ENCODE data around the gene TOMM20.

The TOMM20 gene

GRCh38 chr1:235102993-235103411 lies 25.6 kb downstream of the TOMM20 start:
- no peak for DNase-seq (ENCODE audit: low spot score)
- Histone ChIP-seq H3K14ac (ENCODE audit: low read length) (no peak overlapping the region), H3K4me1 (ENCODE audit: control insufficient read depth in 2 of 2, insufficient read depth in 1 of 2, low read depth in 1 of 2, low read length in 2 of 2) (peaks cover 6% of the 10 kb centered on the region in 2 donors), H2BK5ac (ENCODE audit: low read length) (no peak overlapping the region), H2BK120ac (ENCODE audit: low read depth, low read length) (no peak overlapping the region), H3K4me2 (ENCODE audit: insufficient read depth, low read length, poor library complexity, severe bottlenecking) (no peak overlapping the region), H3K9ac (ENCODE audit: low read depth, low read length, poor library complexity) (no peak overlapping the region), H3K23ac (ENCODE audit: low read depth, low read length, poor library complexity) (no peak overlapping the region), H3K9me3 (replicated peaks in 1 of 2; ENCODE audit: control insufficient read depth in 2 of 2, insufficient read depth in 1 of 2, low read depth in 1 of 2, low read length in 2 of 2) (no peaks in the 10 kb centered on the region), H2AK5ac (ENCODE audit: low read depth, low read length) (no peak overlapping the region), H3K27ac (replicated peaks; ENCODE audit: low read length) (no peak overlapping the region), H2AFZ (ENCODE audit: low read length) (no peak overlapping the region), H3K4ac (ENCODE audit: low read length) (no peak overlapping the region), H3K4me3 (ENCODE audit: low read length in 2 of 2) (no peak overlapping the region), H3K18ac (ENCODE audit: low read length) (no peak overlapping the region), H3K27me3 (ENCODE audit: control insufficient read depth in 3 of 3, insufficient read depth in 3 of 3, low read depth in 1 of 3, low read length in 3 of 3) (no peaks in the 10 kb centered on the region), H3K79me1 (ENCODE audit: low read depth, low read length) (no peaks in the 10 kb centered on the region), H2BK12ac (ENCODE audit: low read length) (no peak overlapping the region), H3K36me3 (replicated peaks in 1 of 2; ENCODE audit: control insufficient read depth in 2 of 2, insufficient read depth in 2 of 2, low read length in 2 of 2) (peaks cover 0 to 13% of the 10 kb centered on the region in 2 donors), H4K91ac (ENCODE audit: low read depth, low read length, poor library complexity) (no peak overlapping the region), H4K8ac (ENCODE audit: low read depth, low read length) (no peak overlapping the region), H2BK15ac (ENCODE audit: low read length) (no peak overlapping the region)
- WGBS, 2 donors (ENCODE audit: extremely low coverage in 2 of 2, insufficient read length in 2 of 2, insufficient replicate concordance in 1 of 2), result no CpG with 5 or more reads among the region's 4 CpGs

- no peak overlapping the region for H3K9ac ChIP-seq (ENCODE audit: low read depth, low read length, poor library complexity)
- no peak for DNase-seq (ENCODE audit: low spot score)
- no peak overlapping the region for H3K4me2 ChIP-seq (ENCODE audit: insufficient read depth, low read length, poor library complexity, severe bottlenecking)
- H4K91ac ChIP-seq (ENCODE audit: low read depth, low read length, poor library complexity), result no peak overlapping the region
- H3K27ac ChIP-seq (replicated peaks; ENCODE audit: low read length), result no peak overlapping the region
- no peak overlapping the region for H2AK5ac ChIP-seq (ENCODE audit: low read depth, low read length)
- H3K27me3 ChIP-seq (ENCODE audit: control insufficient read depth in 3 of 3, insufficient read depth in 3 of 3, low read depth in 1 of 3, low read length in 3 of 3), result no peaks in the 10 kb centered on the region
- no peak overlapping the region for H3K18ac ChIP-seq (ENCODE audit: low read length)
- H4K8ac ChIP-seq (ENCODE audit: low read depth, low read length), result no peak overlapping the region
- H3K36me3 ChIP-seq (replicated peaks in 1 of 2; ENCODE audit: control insufficient read depth in 2 of 2, insufficient read depth in 2 of 2, low read length in 2 of 2), result peaks cover 0 to 5% of the 10 kb centered on the region in 2 donors
- no peak overlapping the region for H2BK12ac ChIP-seq (ENCODE audit: low read length)
- no peaks in the 10 kb centered on the region for H3K9me3 ChIP-seq (replicated peaks in 1 of 2; ENCODE audit: control insufficient read depth in 2 of 2, insufficient read depth in 1 of 2, low read depth in 1 of 2, low read length in 2 of 2)
- peaks cover 6% of the 10 kb centered on the region in 2 donors for H3K4me1 ChIP-seq (ENCODE audit: control insufficient read depth in 2 of 2, insufficient read depth in 1 of 2, low read depth in 1 of 2, low read length in 2 of 2)
- H3K14ac ChIP-seq (ENCODE audit: low read length), result no peak overlapping the region
- WGBS, 2 donors (ENCODE audit: extremely low coverage in 2 of 2, insufficient read length in 2 of 2, insufficient replicate concordance in 1 of 2), result no CpG with 5 or more reads among the region's 3 CpGs
- no peak overlapping the region for H3K4ac ChIP-seq (ENCODE audit: low read length)
- no peak overlapping the region for H3K23ac ChIP-seq (ENCODE audit: low read depth, low read length, poor library complexity)
- no peak overlapping the region for H2BK5ac ChIP-seq (ENCODE audit: low read length)
- no peak overlapping the region for H2BK120ac ChIP-seq (ENCODE audit: low read depth, low read length)
- H3K4me3 ChIP-seq (ENCODE audit: low read length in 2 of 2), result no peak overlapping the region
- no peak overlapping the region for H2BK15ac ChIP-seq (ENCODE audit: low read length)
- no peak overlapping the region for H2AFZ ChIP-seq (ENCODE audit: low read length)
- H3K79me1 ChIP-seq (ENCODE audit: low read depth, low read length), result no peaks in the 10 kb centered on the region
Observed at GRCh38 chr1:235102259-235102582, 26.4 kb downstream of the TOMM20 start.

- Histone ChIP-seq H3K4me3 (ENCODE audit: low read length in 2 of 2) (no peak overlapping the region), H2AK5ac (ENCODE audit: low read depth, low read length) (no peak overlapping the region), H2BK120ac (ENCODE audit: low read depth, low read length) (no peak overlapping the region), H3K36me3 (replicated peaks in 1 of 2; ENCODE audit: control insufficient read depth in 2 of 2, insufficient read depth in 2 of 2, low read length in 2 of 2) (peaks cover 0 to under 1% of the 10 kb centered on the region in 2 donors), H3K79me1 (ENCODE audit: low read depth, low read length) (no peaks in the 10 kb centered on the region), H3K4ac (ENCODE audit: low read length) (no peak overlapping the region), H3K4me2 (ENCODE audit: insufficient read depth, low read length, poor library complexity, severe bottlenecking) (no peak overlapping the region), H3K14ac (ENCODE audit: low read length) (no peak overlapping the region), H3K23ac (ENCODE audit: low read depth, low read length, poor library complexity) (no peak overlapping the region), H2BK5ac (ENCODE audit: low read length) (no peak overlapping the region), H4K8ac (ENCODE audit: low read depth, low read length) (no peak overlapping the region), H3K9me3 (replicated peaks in 1 of 2; ENCODE audit: control insufficient read depth in 2 of 2, insufficient read depth in 1 of 2, low read depth in 1 of 2, low read length in 2 of 2) (no peaks in the 10 kb centered on the region), H2BK15ac (ENCODE audit: low read length) (no peak overlapping the region), H3K4me1 (ENCODE audit: control insufficient read depth in 2 of 2, insufficient read depth in 1 of 2, low read depth in 1 of 2, low read length in 2 of 2) (peaks cover 6% of the 10 kb centered on the region in 2 donors), H2AFZ (ENCODE audit: low read length) (no peak overlapping the region), H3K9ac (ENCODE audit: low read depth, low read length, poor library complexity) (no peak overlapping the region), H3K18ac (ENCODE audit: low read length) (no peak overlapping the region), H3K27me3 (ENCODE audit: control insufficient read depth in 3 of 3, insufficient read depth in 3 of 3, low read depth in 1 of 3, low read length in 3 of 3) (no peaks in the 10 kb centered on the region), H4K91ac (ENCODE audit: low read depth, low read length, poor library complexity) (no peak overlapping the region), H3K27ac (replicated peaks; ENCODE audit: low read length) (no peak overlapping the region), H2BK12ac (ENCODE audit: low read length) (no peak overlapping the region)
- no peak for DNase-seq (ENCODE audit: low spot score)
- WGBS, 2 donors (ENCODE audit: extremely low coverage in 2 of 2, insufficient read length in 2 of 2, insufficient replicate concordance in 1 of 2), result no CpG with 5 or more reads among the region's 5 CpGs
Observed at GRCh38 chr1:235101558-235102258, 26.9 kb downstream of the TOMM20 start.

GRCh38 chr1:235100194-235100772 lies 28.4 kb downstream of the TOMM20 start:
- Histone ChIP-seq H3K4me2 (ENCODE audit: insufficient read depth, low read length, poor library complexity, severe bottlenecking) (no peak overlapping the region), H2AFZ (ENCODE audit: low read length) (peak overlapping the region; percentile 5)
- no peak for DNase-seq (ENCODE audit: low spot score)

More at GRCh38 chr1:235100194-235100772, 28.4 kb downstream of the TOMM20 start:
- Histone ChIP-seq H3K9ac (ENCODE audit: low read depth, low read length, poor library complexity) (peak overlapping the region; percentile 47), H2BK120ac (ENCODE audit: low read depth, low read length) (no peak overlapping the region), H3K9me3 (replicated peaks in 1 of 2; ENCODE audit: control insufficient read depth in 2 of 2, insufficient read depth in 1 of 2, low read depth in 1 of 2, low read length in 2 of 2) (no peaks in the 10 kb centered on the region), H2BK5ac (ENCODE audit: low read length) (no peak overlapping the region), H3K14ac (ENCODE audit: low read length) (no peak overlapping the region), H2BK15ac (ENCODE audit: low read length) (no peak overlapping the region), H3K23ac (ENCODE audit: low read depth, low read length, poor library complexity) (no peak overlapping the region), H3K4ac (ENCODE audit: low read length) (no peak overlapping the region), H3K79me1 (ENCODE audit: low read depth, low read length) (no peaks in the 10 kb centered on the region), H3K4me1 (ENCODE audit: control insufficient read depth in 2 of 2, insufficient read depth in 1 of 2, low read depth in 1 of 2, low read length in 2 of 2) (peaks cover 6% of the 10 kb centered on the region in 2 donors), H3K36me3 (replicated peaks in 1 of 2; ENCODE audit: control insufficient read depth in 2 of 2, insufficient read depth in 2 of 2, low read length in 2 of 2) (no peaks in the 10 kb centered on the region), H3K27me3 (ENCODE audit: control insufficient read depth in 3 of 3, insufficient read depth in 3 of 3, low read depth in 1 of 3, low read length in 3 of 3) (no peaks in the 10 kb centered on the region), H3K18ac (ENCODE audit: low read length) (no peak overlapping the region), H2BK12ac (ENCODE audit: low read length) (no peak overlapping the region), H4K91ac (ENCODE audit: low read depth, low read length, poor library complexity) (no peak overlapping the region), H3K27ac (replicated peaks; ENCODE audit: low read length) (no peak overlapping the region), H4K8ac (ENCODE audit: low read depth, low read length) (no peak overlapping the region), H3K4me3 (ENCODE audit: low read length in 2 of 2) (no peak overlapping the region), H2AK5ac (ENCODE audit: low read depth, low read length) (no peak overlapping the region)
- WGBS, 2 donors (ENCODE audit: extremely low coverage in 2 of 2, insufficient read length in 2 of 2, insufficient replicate concordance in 1 of 2), result no CpG with 5 or more reads among the region's 13 CpGs

Measured in neuronal stem cell (in vitro differentiated cells).